Caco-2 (cell line): ENCODE results near the gene ASCC1. TPM values are rescaled to one million over a fixed set of nuclear protein-coding genes. Genes with fewer than 3 reads are reported as not detected.

ENCODE experiments used
- BruUV-seq: library from RNA; stranded (reverse); fragments of 400-500 nt; replicated peaks from 2 replicates; lab custom pipeline; 2021; lab: Mats Ljungman, UMichigan
- CTCF ChIA-PET: fragments of 300-600 bp; sonication (Branson Sonifier 250); formaldehyde crosslinking; loops from one replicate; lab custom pipeline; 2022; ENCODE audit warnings: antibody characterized with exemption; lab: Charles Lee
- POLR2A ChIA-PET: fragments of 300-600 bp; sonication (Branson Sonifier 250); formaldehyde crosslinking; loops from one replicate; lab custom pipeline; 2022; ENCODE audit warnings: antibody characterized with exemption; lab: Charles Lee
- DNase-seq, 2 experiments: peaks; one replicate each; pipeline versions ENCODE4 v3.0.0 to v3.0.0-alpha.2; 2020 to 2022
- H3K27me3 ChIP-seq: replicated peaks from 2 replicates; pipeline ENCODE4 v1.6.0; 2011; ENCODE audit warnings: low read length; ENCODE audit not compliant: control insufficient read depth, insufficient read depth
- H3K36me3 ChIP-seq: 2 replicates; pipeline ENCODE4 v1.5.1; 2011; ENCODE audit warnings: low read length; ENCODE audit not compliant: control insufficient read depth, insufficient read depth
- H3K4me1 ChIP-seq: fragments of 250-450 bp; sonication (Bioruptor Pico); 2 replicates; pipeline ENCODE4 v1.5.1; 2020; ENCODE audit warnings: mild to moderate bottlenecking
- H3K4me3 ChIP-seq: 2 replicates; pipeline ENCODE4 v1.5.1; 2011; ENCODE audit warnings: low read depth, mild to moderate bottlenecking, control low read depth, low read length
- H3K9me3 ChIP-seq: fragments of 250-450 bp; sonication (Bioruptor Pico); 2 replicates; pipeline ENCODE4 v1.5.1; 2020; ENCODE audit warnings: mild to moderate bottlenecking, moderate library complexity
- H3K27ac Mint-ChIP-seq: one replicate; pipeline ENCODE4 v1.8.0; 2022; ENCODE audit warnings: mixed read lengths; ENCODE audit not compliant: unreplicated experiment
- H3K27me3 Mint-ChIP-seq: one replicate; pipeline ENCODE4 v1.8.0; 2022; ENCODE audit warnings: mixed read lengths; ENCODE audit not compliant: insufficient read depth, unreplicated experiment
- H3K36me3 Mint-ChIP-seq: one replicate; pipeline ENCODE4 v1.8.0; 2022; ENCODE audit warnings: mild to moderate bottlenecking, mixed read lengths; ENCODE audit not compliant: insufficient read depth, unreplicated experiment
- H3K4me1 Mint-ChIP-seq: one replicate; pipeline ENCODE4 v1.8.0; 2022; ENCODE audit warnings: low read depth, mixed read lengths; ENCODE audit not compliant: unreplicated experiment
- H3K4me3 Mint-ChIP-seq: one replicate; pipeline ENCODE4 v1.8.0; 2022; ENCODE audit warnings: mild to moderate bottlenecking, moderate library complexity, mixed read lengths; ENCODE audit not compliant: unreplicated experiment
- H3K9me3 Mint-ChIP-seq: one replicate; pipeline ENCODE4 v1.8.0; 2022; ENCODE audit warnings: mixed read lengths; ENCODE audit not compliant: unreplicated experiment
- intact Hi-C: fragments of 100-400 bp; cut with micrococcal nuclease; formaldehyde crosslinking; loops from one replicate; pipeline ENCODE4 v1.10.0; 2022; ENCODE audit not compliant: unreplicated experiment
- total RNA-seq: library from RNA; stranded (reverse); gene quantifications from 2 replicates; pipeline ENCODE4 v1.2.3, GENCODE V29; 2022
- TF ChIP-seq, protein P1 (sequence below), 2 experiments: fragments of 200-600 bp in 1 of 2; IDR thresholded peaks; 1 replicate in 1 of 2; 2 replicates in 1 of 2; pipeline versions ENCODE4 v1.5.1 to v1.8.0; 2011 to 2022; ENCODE audit warnings: antibody characterized with exemption in 1 of 2, control low read depth in 1 of 2, inconsistent platforms in 1 of 2, low read depth in 1 of 2, low read length in 1 of 2, mild to moderate bottlenecking in 1 of 2, moderate library complexity in 1 of 2; ENCODE audit not compliant: insufficient read depth in 1 of 2, severe bottlenecking in 1 of 2, unreplicated experiment in 1 of 2

Gene ASCC1
- total RNA-seq, 1 experiment from 2014 or later, result 73.7 TPM

DNA sequence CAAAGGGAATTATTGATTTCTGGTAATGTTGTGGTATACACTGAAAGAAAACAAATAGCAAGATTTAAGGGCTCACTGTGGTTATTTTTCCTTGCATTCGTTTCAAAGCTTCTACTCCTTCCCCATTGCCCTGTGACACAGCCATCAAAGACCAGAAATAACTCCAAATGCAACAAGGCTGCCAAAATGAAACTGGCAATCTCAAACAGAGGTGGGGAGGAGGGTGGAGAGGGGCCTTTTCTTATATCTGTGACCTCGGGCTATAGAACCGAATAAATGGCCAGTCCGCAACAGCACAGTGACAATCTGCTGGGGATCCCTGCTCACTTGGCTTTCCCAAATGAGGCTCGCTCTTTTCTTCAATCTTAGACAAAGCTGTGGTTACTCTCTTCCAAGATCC is 110.4 kb downstream of the ASCC1 start:
- peaks cover 33% of the 10 kb centered on the region for H3K4me1 ChIP-seq
- DNase-seq, result no peak
- Mint-ChIP-seq H3K27me3 (no peaks in the 10 kb centered on the region), H3K36me3 (peaks cover 24% of the 10 kb centered on the region), H3K4me1 (peaks cover 58% of the 10 kb centered on the region), H3K27ac (no peak overlapping the region), H3K4me3 (no peak overlapping the region), H3K9me3 (no peaks in the 10 kb centered on the region)
- H3K36me3 ChIP-seq, result peaks cover 3% of the 10 kb centered on the region
- no peaks in the 10 kb centered on the region for H3K27me3 ChIP-seq
- CTCF ChIA-PET, result no interaction called here
- no peaks in the 10 kb centered on the region for H3K9me3 ChIP-seq
- no TSS peak for BruUV-seq
- TF ChIP-seq, protein P1, sequence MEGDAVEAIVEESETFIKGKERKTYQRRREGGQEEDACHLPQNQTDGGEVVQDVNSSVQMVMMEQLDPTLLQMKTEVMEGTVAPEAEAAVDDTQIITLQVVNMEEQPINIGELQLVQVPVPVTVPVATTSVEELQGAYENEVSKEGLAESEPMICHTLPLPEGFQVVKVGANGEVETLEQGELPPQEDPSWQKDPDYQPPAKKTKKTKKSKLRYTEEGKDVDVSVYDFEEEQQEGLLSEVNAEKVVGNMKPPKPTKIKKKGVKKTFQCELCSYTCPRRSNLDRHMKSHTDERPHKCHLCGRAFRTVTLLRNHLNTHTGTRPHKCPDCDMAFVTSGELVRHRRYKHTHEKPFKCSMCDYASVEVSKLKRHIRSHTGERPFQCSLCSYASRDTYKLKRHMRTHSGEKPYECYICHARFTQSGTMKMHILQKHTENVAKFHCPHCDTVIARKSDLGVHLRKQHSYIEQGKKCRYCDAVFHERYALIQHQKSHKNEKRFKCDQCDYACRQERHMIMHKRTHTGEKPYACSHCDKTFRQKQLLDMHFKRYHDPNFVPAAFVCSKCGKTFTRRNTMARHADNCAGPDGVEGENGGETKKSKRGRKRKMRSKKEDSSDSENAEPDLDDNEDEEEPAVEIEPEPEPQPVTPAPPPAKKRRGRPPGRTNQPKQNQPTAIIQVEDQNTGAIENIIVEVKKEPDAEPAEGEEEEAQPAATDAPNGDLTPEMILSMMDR (IDR thresholded peaks at IDR 0.05; ENCODE audit: insufficient read depth in 1 of 2, low read depth in 1 of 2, low read length in 1 of 2, severe bottlenecking in 1 of 2, unreplicated experiment in 1 of 2), result no peak
- H3K4me3 ChIP-seq, result no peak overlapping the region
- intact Hi-C loops, result no loop called here
- POLR2A ChIA-PET, result interaction anchor here (0.5 kb wide), 1 partner anchor 129 kb away, joined by 4 read pairs; no protein-coding TSS in a partner anchor

DNA sequence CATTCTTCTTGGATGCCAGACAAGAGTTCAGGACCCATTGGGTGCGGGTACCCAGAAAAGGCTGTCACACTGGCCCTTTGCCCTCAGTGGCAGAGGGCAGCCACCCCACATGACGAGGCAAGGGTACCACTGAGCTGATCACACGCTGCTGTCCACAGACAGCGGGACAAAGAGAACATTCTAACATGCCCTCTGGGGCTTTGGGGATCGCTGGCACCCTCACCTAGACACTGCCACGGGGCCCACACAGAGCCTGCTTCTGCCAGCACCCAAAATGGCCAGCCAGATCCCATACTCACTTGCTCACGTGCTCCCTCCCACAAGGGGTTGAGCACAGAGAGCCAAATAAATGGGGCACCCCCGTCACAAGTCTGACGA is 111.0 kb downstream of the ASCC1 start:
- intact Hi-C loops, result no loop called here
- BruUV-seq, result no TSS peak
- TF ChIP-seq, protein P1 (IDR thresholded peaks at IDR 0.05; ENCODE audit: insufficient read depth in 1 of 2, low read depth in 1 of 2, low read length in 1 of 2, severe bottlenecking in 1 of 2, unreplicated experiment in 1 of 2), result no peak
- peaks cover 57% of the 10 kb centered on the region for H3K4me1 Mint-ChIP-seq
- no peak for DNase-seq
- no peaks in the 10 kb centered on the region for H3K9me3 ChIP-seq
- peaks cover 24% of the 10 kb centered on the region for H3K36me3 Mint-ChIP-seq
- ChIA-PET CTCF (no interaction called here), POLR2A (no interaction called here)
- no peaks in the 10 kb centered on the region for H3K9me3 Mint-ChIP-seq
- no peaks in the 10 kb centered on the region for H3K27me3 ChIP-seq
- H3K27me3 Mint-ChIP-seq, result no peaks in the 10 kb centered on the region
- no peak overlapping the region for H3K27ac Mint-ChIP-seq
- H3K36me3 ChIP-seq, result peaks cover 3% of the 10 kb centered on the region
- no peak overlapping the region for H3K4me3 ChIP-seq
- H3K4me1 ChIP-seq, result peaks cover 33% of the 10 kb centered on the region
- H3K4me3 Mint-ChIP-seq, result no peak overlapping the region

DNA sequence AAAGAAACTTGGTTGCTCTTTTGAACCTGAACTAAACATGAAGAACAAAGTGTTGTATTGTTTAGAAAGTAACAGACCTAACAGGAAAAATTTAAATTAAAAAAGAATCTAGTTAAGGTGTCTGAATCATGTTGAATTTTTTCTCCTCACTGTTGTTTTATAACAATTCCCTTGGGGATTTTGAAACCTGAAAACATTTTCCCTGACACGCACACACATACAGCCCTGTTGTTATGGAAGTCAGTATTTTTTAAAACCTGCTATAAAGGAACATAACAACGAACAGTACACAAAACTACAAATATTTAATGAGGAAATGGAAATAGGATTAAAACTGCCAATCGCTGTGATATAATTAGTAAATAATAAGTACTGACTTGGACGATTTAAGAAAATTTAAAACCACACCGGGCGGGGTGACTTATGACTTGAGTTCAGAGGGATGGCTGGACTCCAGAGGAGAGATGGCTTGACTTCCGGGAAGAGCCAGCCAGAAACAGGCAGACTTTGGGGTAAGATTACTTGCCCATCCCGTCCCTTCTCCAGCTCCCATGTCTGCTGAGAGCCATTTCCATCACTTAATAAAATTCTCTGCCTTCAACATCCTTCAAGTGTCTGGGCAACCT is 111.5 kb downstream of the ASCC1 start:
- ChIA-PET POLR2A (no interaction called here), CTCF (no interaction called here)
- Mint-ChIP-seq H3K27me3 (no peaks in the 10 kb centered on the region), H3K36me3 (peaks cover 24% of the 10 kb centered on the region), H3K4me3 (no peak overlapping the region), H3K9me3 (no peaks in the 10 kb centered on the region), H3K27ac (no peak overlapping the region), H3K4me1 (peaks cover 57% of the 10 kb centered on the region)
- Histone ChIP-seq H3K4me1 (peaks cover 34% of the 10 kb centered on the region), H3K9me3 (no peaks in the 10 kb centered on the region), H3K4me3 (no peak overlapping the region), H3K36me3 (peaks cover 3% of the 10 kb centered on the region), H3K27me3 (no peaks in the 10 kb centered on the region)
- TF ChIP-seq, protein P1 (IDR thresholded peaks at IDR 0.05; ENCODE audit: insufficient read depth in 1 of 2, low read depth in 1 of 2, low read length in 1 of 2, severe bottlenecking in 1 of 2, unreplicated experiment in 1 of 2), result no peak
- BruUV-seq, result no TSS peak
- intact Hi-C loops, result no loop called here
- DNase-seq, result no peak
